ENCODE data around the gene MSANTD7.
A peak's percentile ranks its signal among the peaks of the same experiment; 100 is the strongest.

The MSANTD7 gene

DNA sequence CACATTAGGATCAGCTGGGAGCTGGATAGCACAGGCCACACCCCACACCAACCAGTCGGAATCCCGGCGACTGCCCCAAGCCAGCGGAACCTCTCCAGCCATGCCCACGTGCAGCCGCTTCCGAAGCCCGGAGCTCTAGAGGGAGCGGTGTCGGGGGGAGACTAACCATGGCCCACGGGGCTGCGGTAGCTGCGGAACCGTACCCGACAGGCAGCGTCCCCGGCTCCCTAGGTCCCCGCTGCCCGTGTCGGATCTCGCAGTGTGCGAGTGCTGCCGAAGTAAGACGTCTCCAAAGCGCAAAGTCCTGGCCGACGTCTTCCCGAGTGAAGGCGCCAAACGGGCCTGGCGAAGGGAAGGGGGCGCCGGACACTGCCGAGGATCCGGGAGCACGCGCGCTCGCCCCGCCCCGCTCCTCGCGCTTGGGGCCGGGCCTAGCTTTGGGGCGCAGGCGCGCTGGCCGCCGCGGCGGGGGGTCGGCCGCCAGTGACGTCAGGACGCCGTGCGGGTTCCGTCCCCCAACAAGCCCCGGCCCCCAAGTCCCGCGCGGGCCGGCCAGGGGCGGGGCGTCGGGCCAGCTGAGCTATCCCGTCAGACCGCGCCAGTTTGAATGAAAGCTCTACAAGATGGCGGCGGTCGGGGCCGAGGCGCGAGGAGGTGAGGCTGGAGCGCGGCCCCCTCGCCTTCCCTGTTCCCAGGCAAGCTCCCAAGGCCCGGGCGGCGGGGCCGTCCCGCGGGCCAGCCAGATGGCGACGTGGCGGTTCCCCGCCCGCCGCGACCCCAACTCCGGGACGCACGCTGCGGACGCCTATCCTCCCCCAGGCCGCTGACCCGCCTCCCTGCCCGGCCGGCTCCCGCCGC, 40.4 kb downstream of the MSANTD7 start, which contains the start of gene SUV39H2:
Gene SUV39H2, plus strand, starts transcription at position 601 of the 858 bp plus-strand sequence. Its CDS starts 23 bp downstream, at position 624.
- H3K4me2 ChIP-seq (ENCODE audit: low read depth, low read length, poor library complexity, severe bottlenecking) = peak within 1 kb of the TSS; percentile 99
- H3K36me3 ChIP-seq (ENCODE audit: low read length) = peaks cover 19% of the 10 kb centered on the region; the same call in 1 of the 2 replicates
- H3K79me2 ChIP-seq (ENCODE audit: insufficient read depth, low read length) = peaks cover 72% of the 10 kb centered on the region
- H3K9me3 ChIP-seq (ENCODE audit: insufficient read depth, low read length) = no peaks in the 10 kb centered on the region
- TF ChIP-seq, protein P1, sequence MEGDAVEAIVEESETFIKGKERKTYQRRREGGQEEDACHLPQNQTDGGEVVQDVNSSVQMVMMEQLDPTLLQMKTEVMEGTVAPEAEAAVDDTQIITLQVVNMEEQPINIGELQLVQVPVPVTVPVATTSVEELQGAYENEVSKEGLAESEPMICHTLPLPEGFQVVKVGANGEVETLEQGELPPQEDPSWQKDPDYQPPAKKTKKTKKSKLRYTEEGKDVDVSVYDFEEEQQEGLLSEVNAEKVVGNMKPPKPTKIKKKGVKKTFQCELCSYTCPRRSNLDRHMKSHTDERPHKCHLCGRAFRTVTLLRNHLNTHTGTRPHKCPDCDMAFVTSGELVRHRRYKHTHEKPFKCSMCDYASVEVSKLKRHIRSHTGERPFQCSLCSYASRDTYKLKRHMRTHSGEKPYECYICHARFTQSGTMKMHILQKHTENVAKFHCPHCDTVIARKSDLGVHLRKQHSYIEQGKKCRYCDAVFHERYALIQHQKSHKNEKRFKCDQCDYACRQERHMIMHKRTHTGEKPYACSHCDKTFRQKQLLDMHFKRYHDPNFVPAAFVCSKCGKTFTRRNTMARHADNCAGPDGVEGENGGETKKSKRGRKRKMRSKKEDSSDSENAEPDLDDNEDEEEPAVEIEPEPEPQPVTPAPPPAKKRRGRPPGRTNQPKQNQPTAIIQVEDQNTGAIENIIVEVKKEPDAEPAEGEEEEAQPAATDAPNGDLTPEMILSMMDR (IDR thresholded peaks at IDR 0.05; ENCODE audit: insufficient read depth, low read length, poor library complexity, severe bottlenecking) = no peak
- H3K9me2 ChIP-seq (replicated peaks; ENCODE audit: insufficient read depth, low read length) = no peaks in the 10 kb centered on the region
- no peaks in the 10 kb centered on the region for H4K20me1 ChIP-seq (ENCODE audit: low read depth, low read length)
- H3K27me3 ChIP-seq (ENCODE audit: low read length) = no peaks in the 10 kb centered on the region
- H3K27ac ChIP-seq (ENCODE audit: low read depth, low read length) = peak within 1 kb of the TSS; percentile 63
- peaks cover 25% of the 10 kb centered on the region for H3F3A ChIP-seq (ENCODE audit: insufficient read depth)
- peak within 1 kb of the TSS; percentile 72 for H2AFZ ChIP-seq (ENCODE audit: low read depth, low read length, severe bottlenecking)
- H3K4me3 ChIP-seq (ENCODE audit: insufficient read depth, low read length, poor library complexity, severe bottlenecking) = peak within 1 kb of the TSS; percentile 79
- H3K9ac ChIP-seq (ENCODE audit: low read length) = peak within 1 kb of the TSS; percentile 98

DNA sequence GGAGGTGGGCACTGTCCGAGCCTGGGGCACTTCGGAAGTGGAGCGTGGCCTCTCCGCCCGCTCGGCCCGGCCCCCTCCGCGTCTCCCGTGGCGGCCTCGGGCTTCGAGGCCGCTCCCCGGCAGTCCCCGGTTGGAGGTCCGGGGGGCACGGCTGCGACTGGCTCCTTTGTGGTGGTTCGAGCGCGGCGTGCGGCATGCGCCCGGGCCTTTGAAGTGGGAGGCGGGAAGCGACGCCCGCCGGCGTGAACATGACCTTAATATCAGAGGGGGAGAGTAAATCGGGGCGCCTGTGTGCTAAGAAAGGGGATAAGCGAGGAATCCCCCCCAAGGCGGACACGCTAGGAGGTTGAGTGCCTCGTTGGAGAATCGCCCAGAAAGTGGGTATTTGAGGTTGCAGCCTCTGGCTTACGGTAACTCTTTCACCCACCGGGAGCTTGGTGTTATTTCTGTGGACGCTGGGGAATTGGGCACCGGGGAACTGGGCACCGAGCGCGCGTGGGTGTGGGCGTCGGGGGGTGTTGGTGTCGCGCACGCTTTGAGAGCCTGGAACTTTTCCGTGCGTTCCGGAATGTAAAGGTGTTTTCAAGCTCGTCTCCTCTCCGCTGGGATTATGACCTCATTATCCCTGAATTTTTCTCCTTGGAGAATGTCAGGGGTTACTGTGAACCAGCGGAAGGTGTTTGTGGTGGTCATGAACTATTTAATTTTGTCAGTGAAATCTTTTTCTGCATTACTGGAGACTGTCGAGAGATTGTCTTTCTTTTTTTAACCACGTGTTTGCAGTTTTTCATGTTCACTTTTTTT, 41.2 kb downstream of the MSANTD7 start:
- Histone ChIP-seq H3K9me2 (replicated peaks; ENCODE audit: insufficient read depth, low read length) (no peaks in the 10 kb centered on the region), H3K4me2 (ENCODE audit: low read depth, low read length, poor library complexity, severe bottlenecking) (peak overlapping the region; percentile 93), H3F3A (ENCODE audit: insufficient read depth) (peaks cover 16% of the 10 kb centered on the region), H3K9me3 (ENCODE audit: insufficient read depth, low read length) (no peaks in the 10 kb centered on the region), H3K27me3 (ENCODE audit: low read length) (no peaks in the 10 kb centered on the region), H3K9ac (ENCODE audit: low read length) (peak overlapping the region; percentile 98), H3K36me3 (ENCODE audit: low read length) (peaks cover 19% of the 10 kb centered on the region), H4K20me1 (ENCODE audit: low read depth, low read length) (no peaks in the 10 kb centered on the region), H2AFZ (ENCODE audit: low read depth, low read length, severe bottlenecking) (peak overlapping the region; percentile 72), H3K4me3 (ENCODE audit: insufficient read depth, low read length, poor library complexity, severe bottlenecking) (peak overlapping the region; percentile 79), H3K79me2 (ENCODE audit: insufficient read depth, low read length) (peaks cover 80% of the 10 kb centered on the region), H3K27ac (ENCODE audit: low read depth, low read length) (peak overlapping the region; percentile 63)
- TF ChIP-seq EZH2phosphoT487 (conservative IDR thresholded peaks at IDR 0.05; ENCODE audit: low read length) = no peak
- TF ChIP-seq, protein P1 (IDR thresholded peaks at IDR 0.05; ENCODE audit: insufficient read depth, low read length, poor library complexity, severe bottlenecking) = no peak

DNA sequence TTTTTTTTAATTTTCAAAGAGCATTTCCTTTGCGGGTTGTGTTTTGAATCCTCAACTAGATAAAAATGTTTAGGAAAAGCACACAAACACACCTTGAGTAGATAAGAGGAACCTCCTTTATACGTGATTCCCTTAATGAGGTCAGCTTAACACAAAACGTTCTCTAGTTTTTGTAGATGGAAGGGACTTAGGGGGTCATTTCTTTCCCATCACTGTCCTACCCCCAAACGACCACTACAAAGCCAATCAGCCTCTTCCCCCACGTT, 41.8 kb downstream of the MSANTD7 start:
- no peaks in the 10 kb centered on the region for H3K27me3 ChIP-seq (ENCODE audit: low read length)
- H4K20me1 ChIP-seq (ENCODE audit: low read depth, low read length) = no peaks in the 10 kb centered on the region
- no peak for TF ChIP-seq EZH2phosphoT487 (conservative IDR thresholded peaks at IDR 0.05; ENCODE audit: low read length)
- TF ChIP-seq, protein P1 (IDR thresholded peaks at IDR 0.05; ENCODE audit: insufficient read depth, low read length, poor library complexity, severe bottlenecking) = no peak
- peaks cover 85% of the 10 kb centered on the region for H3K79me2 ChIP-seq (ENCODE audit: insufficient read depth, low read length)
- peak overlapping the region; percentile 79 for H3K4me3 ChIP-seq (ENCODE audit: insufficient read depth, low read length, poor library complexity, severe bottlenecking)
- no peaks in the 10 kb centered on the region for H3K9me2 ChIP-seq (replicated peaks; ENCODE audit: insufficient read depth, low read length)
- H3K27ac ChIP-seq (ENCODE audit: low read depth, low read length) = peak overlapping the region; percentile 63; the same call in 1 of the 2 replicates
- H2AFZ ChIP-seq (ENCODE audit: low read depth, low read length, severe bottlenecking) = no peak overlapping the region
- peaks cover 20% of the 10 kb centered on the region for H3K36me3 ChIP-seq (ENCODE audit: low read length)
- peaks cover 13% of the 10 kb centered on the region for H3F3A ChIP-seq (ENCODE audit: insufficient read depth)
- peak overlapping the region; percentile 98 for H3K9ac ChIP-seq (ENCODE audit: low read length)
- peak overlapping the region; percentile 93 for H3K4me2 ChIP-seq (ENCODE audit: low read depth, low read length, poor library complexity, severe bottlenecking)
- no peaks in the 10 kb centered on the region for H3K9me3 ChIP-seq (ENCODE audit: insufficient read depth, low read length)
